OCI-LY3 (cell line): ENCODE data around the gene TBC1D3L.
"Not testable (repeated sequence)": the region's sequence is repeated elsewhere in the genome, so short reads cannot be mapped to it uniquely, and the experiment has no call there.

Source experiments
- H2AFZ ChIP-seq: fragments of 200-600, 300-600 bp; shearing (Covaris generic); 2 replicates; pipeline ENCODE4 v1.6.0; 2014; ENCODE audit warnings: antibody characterized with exemption, low read depth, low read length
- H3K27ac ChIP-seq: fragments of 200-600, 300-600 bp; sonication (generic); 2 replicates; pipeline ENCODE4 v1.5.1; 2014; ENCODE audit warnings: mild to moderate bottlenecking, low read length, moderate library complexity, mixed read lengths
- H3K27me3 ChIP-seq: fragments of 200-600, 300-600 bp; sonication (generic); 2 replicates; pipeline ENCODE4 v1.6.1; 2014; ENCODE audit warnings: low read depth, low read length, mixed read lengths
- H3K36me3 ChIP-seq: fragments of 200-600, 300-600 bp; sonication (generic); replicated peaks from 2 replicates; pipeline ENCODE3; 2014; ENCODE audit warnings: low read depth, low read length, mixed read lengths
- H3K4me1 ChIP-seq: fragments of 300-600, 200-600 bp; sonication (generic); 2 replicates; pipeline ENCODE4 v1.6.1; 2014; ENCODE audit warnings: low read length, mixed read lengths
- H3K4me2 ChIP-seq: fragments of 200-600, 300-600 bp; sonication (generic); 2 replicates; pipeline ENCODE4 v1.6.1; 2014; ENCODE audit warnings: low read length, mixed read lengths
- H3K4me3 ChIP-seq: fragments of 300-600, 200-600 bp; sonication (generic); 2 replicates; pipeline ENCODE4 v1.5.1; 2014; ENCODE audit warnings: antibody characterized with exemption, mild to moderate bottlenecking, low read length, moderate library complexity
- H3K79me2 ChIP-seq: fragments of 300-600, 200-600 bp; shearing (Covaris generic); 2 replicates; pipeline ENCODE4 v1.6.1; 2014; ENCODE audit warnings: mild to moderate bottlenecking, low read length, mixed read lengths
- H3K9ac ChIP-seq: fragments of 300-600, 200-600 bp; shearing (Covaris generic); 2 replicates; pipeline ENCODE4 v1.6.0; 2014; ENCODE audit warnings: mild to moderate bottlenecking, low read length, moderate library complexity
- H3K9me3 ChIP-seq: fragments of 200-600, 300-600 bp; shearing (Covaris generic); 2 replicates; pipeline ENCODE4 v1.6.1; 2014; ENCODE audit warnings: low read length, mixed read lengths; ENCODE audit not compliant: insufficient read depth
- H4K20me1 ChIP-seq: fragments of 200-600, 300-600 bp; sonication (generic); 2 replicates; pipeline ENCODE4 v1.6.1; 2016; ENCODE audit warnings: low read length, mixed read lengths; ENCODE audit not compliant: insufficient read depth

TBC1D3L gene

GRCh38 chr17:37988960-37989359 is at the start of gene TBC1D3L:
Gene TBC1D3L, minus strand, starts transcription at chr17:37989060. Its CDS starts 1,540 bp downstream, at chr17:37987520.
- not testable (repeated sequence) for H3K36me3 ChIP-seq, H3K27me3 ChIP-seq, H3K4me3 ChIP-seq, H2AFZ ChIP-seq, H3K9me3 ChIP-seq, H3K79me2 ChIP-seq, H4K20me1 ChIP-seq, H3K4me2 ChIP-seq, H3K27ac ChIP-seq, H3K9ac ChIP-seq, H3K4me1 ChIP-seq

GRCh38 chr17:38003676-38004075 is 14.8 kb upstream of the TBC1D3L start, which contains the start of gene TBC1D3D:
Gene TBC1D3D, plus strand, starts transcription at chr17:38003976. Its CDS starts 1,585 bp downstream, at chr17:38005561.
- not testable (repeated sequence) for H2AFZ ChIP-seq, H3K4me3 ChIP-seq, H4K20me1 ChIP-seq, H3K4me1 ChIP-seq, H3K4me2 ChIP-seq, H3K79me2 ChIP-seq, H3K9me3 ChIP-seq, H3K27me3 ChIP-seq, H3K9ac ChIP-seq, H3K27ac ChIP-seq, H3K36me3 ChIP-seq
